GM12891 (cell line): ENCODE results near the gene GUF1.

Source experiments
- POLR2A ChIP-seq: IDR thresholded peaks from 2 replicates; pipeline ENCODE4 v1.6.1; 2011; ENCODE audit warnings: low read depth, low read length, control low read depth
- TAF1 ChIP-seq: IDR thresholded peaks from 2 replicates; pipeline ENCODE4 v1.6.1; 2011; ENCODE audit warnings: low read depth, low read length, control low read depth

DNA sequence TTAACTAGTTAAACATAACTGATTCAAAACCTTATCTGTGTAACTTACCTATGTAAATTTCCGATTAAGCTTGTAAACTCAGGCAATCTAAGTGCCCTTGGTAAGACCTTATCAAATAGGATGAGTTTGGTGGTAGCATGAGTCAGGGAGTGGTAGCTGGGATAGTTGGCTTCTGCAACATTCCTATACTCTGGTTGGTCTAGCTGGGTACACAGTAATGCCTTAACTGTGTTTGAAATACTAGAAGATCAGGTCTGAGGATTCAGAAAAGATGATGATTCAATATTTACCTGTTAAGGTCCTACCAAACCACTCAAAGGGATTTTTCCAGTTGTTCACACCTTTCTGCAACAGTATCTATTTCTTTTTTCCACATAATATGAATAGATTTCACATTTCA, 32.1 kb upstream of the GUF1 start:
- TF ChIP-seq POLR2A: no peak
- TF ChIP-seq TAF1: no peak
